Esophagus muscularis mucosa (tissue), 4 donors: ENCODE measurements around the gene TMEM259. TPM values are rescaled to one million over a fixed set of nuclear protein-coding genes. Genes with fewer than 3 reads are reported as not detected.
A peak's percentile ranks its signal among the peaks of the same experiment; 100 is the strongest.

Source experiments
- DNase-seq: peaks from one replicate; pipeline ENCODE4 v3.0.0-alpha.2; 2017; ENCODE audit errors: extremely low spot score
- H3K27ac ChIP-seq, 4 donors: fragments of 200-600 bp; sonication (generic); replicated peaks in 1 of 4; 1 replicate in 3 of 4; 2 replicates in 1 of 4; pipeline ENCODE4 v1.5.1; 2016 to 2019; ENCODE audit warnings: mild to moderate bottlenecking in 1 of 4
- H3K27me3 ChIP-seq, 4 donors: fragments of 200-600 bp; sonication (generic); one replicate each; pipeline versions ENCODE4 v1.5.1 to v1.6.0; 2016 to 2019
- H3K36me3 ChIP-seq, 4 donors: fragments of 200-600 bp; sonication (generic); one replicate each; pipeline ENCODE4 v1.5.1; 2016 to 2019
- H3K4me1 ChIP-seq, 4 donors: fragments of 200-600 bp; sonication (generic); one replicate each; pipeline ENCODE4 v1.5.1; 2016 to 2019
- H3K4me3 ChIP-seq, 4 donors: fragments of 200-600 bp; sonication (generic); 1 replicate in 2 of 4; 2 replicates in 2 of 4; pipeline ENCODE4 v1.5.1; 2016 to 2019; ENCODE audit warnings: mild to moderate bottlenecking in 4 of 4, moderate library complexity in 1 of 4
- H3K9me3 ChIP-seq, 4 donors: fragments of 200-600 bp; sonication (generic); 1 replicate in 3 of 4; 2 replicates in 1 of 4; pipeline ENCODE4 v1.5.1; 2016 to 2019
- CTCF ChIP-seq, 3 experiments: fragments of 200-600 bp in 2 of 3; fragments of 450-650 bp in 1 of 3; sonication (generic) in 2 of 3; IDR thresholded peaks; one replicate each; pipeline ENCODE4 v1.5.1; 2017 to 2019; ENCODE audit warnings: antibody characterized with exemption in 3 of 3, mild to moderate bottlenecking in 2 of 3, moderate library complexity in 1 of 3
- EP300 ChIP-seq: sonication (generic); formaldehyde crosslinking; IDR thresholded peaks from one replicate; pipeline ENCODE4 v1.6.1; 2017; ENCODE audit warnings: antibody characterized with exemption
- POLR2A ChIP-seq: fragments of 450-650 bp; IDR thresholded peaks from one replicate; pipeline ENCODE4 v1.6.1; 2017; ENCODE audit warnings: antibody characterized with exemption, moderate library complexity, mild to moderate bottlenecking, low read depth
- POLR2AphosphoS5 ChIP-seq, 2 donors: sonication (generic); formaldehyde crosslinking; IDR thresholded peaks; one replicate each; pipeline ENCODE4 v1.6.1; 2017; ENCODE audit warnings: antibody characterized with exemption in 2 of 2
- WGBS: methylation state at CpG from one replicate; pipeline ENCODE4 v1.1.5; 2018; 5-methylcytosine and 5-hydroxymethylcytosine counted together
- intact Hi-C: fragments of 100-400 bp; cut with DNase I; formaldehyde crosslinking; loops from one replicate; pipeline ENCODE4 v1.15.1; 2023
- total RNA-seq, 4 donors: library from RNA; depleted of rRNA; stranded (reverse); fragments of >200 nt; gene quantifications; one replicate each; pipeline versions ENCODE4 v1.1.0 to v1.2.1, GENCODE V29; 2016

TMEM259 gene
- total RNA-seq: 100 to 1,000 TPM; 129 to 187 (median 160) TPM

DNA sequence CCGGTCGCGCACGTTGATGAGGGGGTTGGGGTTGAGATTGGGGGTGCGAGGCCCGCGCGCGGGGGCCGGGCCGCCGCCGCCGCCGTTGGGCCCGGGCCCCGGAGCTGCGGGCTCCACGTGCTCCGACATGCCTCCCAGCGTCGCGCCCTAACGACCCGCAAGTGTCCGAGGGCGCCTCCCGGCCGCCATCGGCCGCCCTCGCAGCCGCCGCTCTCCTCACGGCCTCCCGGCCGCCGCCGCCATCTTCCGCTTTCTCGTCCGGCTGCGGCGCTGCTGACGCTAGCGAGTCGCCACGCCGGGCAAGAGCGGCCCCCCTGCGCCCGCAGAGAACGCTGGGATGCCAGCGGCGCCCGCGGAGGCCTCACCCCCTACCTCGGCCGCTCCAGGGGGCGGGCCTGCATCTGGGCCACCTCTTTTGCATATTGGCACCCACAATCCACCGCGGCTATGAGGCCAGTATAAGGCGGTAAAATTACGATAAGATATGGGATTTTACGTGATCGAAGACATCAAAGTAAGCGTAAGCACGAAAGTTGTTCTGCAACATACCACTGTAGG lies at the start of gene TMEM259:
TMEM259 (minus strand) TSS at position 256 of the 558 bp plus-strand sequence; CDS start at position 129, 127 bp downstream.
- peak; percentile 98 for DNase-seq
- intact Hi-C loops: loop anchor here (5.0 kb wide), 1 partner anchor 81 kb away; the partner anchor contains the start of gene GPX4
- 2% methylated on average over 25 of the region's 68 CpGs for WGBS
- Histone ChIP-seq H3K27me3 (no peaks in the 10 kb centered on the region), H3K36me3 (peaks cover 0 to 2% (median 0%) of the 10 kb centered on the region in 4 donors), H3K9me3 (no peaks in the 10 kb centered on the region), H3K4me3 (peak within 1 kb of the TSS; percentile 84 to 96 (median 89)), H3K4me1 (peaks cover 59 to 77% (median 71%) of the 10 kb centered on the region in 4 donors), H3K27ac (peak within 1 kb of the TSS; percentile 95 to 97 (median 97))
- TF ChIP-seq POLR2AphosphoS5 (IDR thresholded peaks at IDR 0.05): peak in 1 of 2 donors; percentile 97
- TF ChIP-seq POLR2A: no peak

GRCh38 chr19:1070576-1070930 lies 49.6 kb upstream of the TMEM259 start:
- WGBS: 27% methylated on average over 8 of the region's 21 CpGs
- H3K27me3 ChIP-seq: peaks cover 15 to 91% (median 47%) of the 10 kb centered on the region in 4 donors
- H3K27ac ChIP-seq: no peak overlapping the region
- no peak for DNase-seq
- TF ChIP-seq EP300 (no peak), POLR2A (no peak), CTCF (IDR thresholded peaks at IDR 0.05) (no peak), POLR2AphosphoS5 (IDR thresholded peaks at IDR 0.05) (no peak)
- H3K36me3 ChIP-seq: no peaks in the 10 kb centered on the region
- no peak overlapping the region for H3K4me3 ChIP-seq
- H3K9me3 ChIP-seq: no peaks in the 10 kb centered on the region
- intact Hi-C loops: no loop called here
- peaks cover 19 to 53% (median 48%) of the 10 kb centered on the region in 4 donors for H3K4me1 ChIP-seq

- TF ChIP-seq CTCF (IDR thresholded peaks at IDR 0.05) (no peak), POLR2A (no peak), EP300 (no peak)
- peak; percentile 93 for DNase-seq
- H3K27me3 ChIP-seq: peaks cover 15 to 97% (median 49%) of the 10 kb centered on the region in 4 donors
- peak overlapping the region; percentile 48 to 60 (median 50) for H3K4me3 ChIP-seq
- H3K27ac ChIP-seq: peak overlapping the region in 1 of 4 donors; percentile 28
- WGBS: 66% methylated on average over 25 of the region's 25 CpGs
- H3K9me3 ChIP-seq: no peaks in the 10 kb centered on the region
- intact Hi-C loops: no loop called here
- H3K4me1 ChIP-seq: peaks cover 22 to 66% (median 59%) of the 10 kb centered on the region in 4 donors
- no peaks in the 10 kb centered on the region for H3K36me3 ChIP-seq
These were observed 48.3 kb upstream of the TMEM259 start for GRCh38 chr19:1069009-1069779.

- intact Hi-C loops: no loop called here
- WGBS: 70% methylated on average over 32 of the region's 45 CpGs
These were observed 47.4 kb upstream of the TMEM259 start for GRCh38 chr19:1068009-1069001.

More at GRCh38 chr19:1068009-1069001, 47.4 kb upstream of the TMEM259 start:
- H3K27me3 ChIP-seq: peaks cover 15 to 92% (median 51%) of the 10 kb centered on the region in 4 donors
- H3K27ac ChIP-seq: peak overlapping the region in 3 of 4 donors; percentile 28 to 63 (median 57)
- H3K9me3 ChIP-seq: no peaks in the 10 kb centered on the region
- H3K4me3 ChIP-seq: peak overlapping the region; percentile 48 to 60 (median 50)
- H3K36me3 ChIP-seq: no peaks in the 10 kb centered on the region
- DNase-seq: no peak
- TF ChIP-seq EP300: no peak
- no peak for TF ChIP-seq POLR2A
- TF ChIP-seq POLR2AphosphoS5 (IDR thresholded peaks at IDR 0.05): no peak
- TF ChIP-seq CTCF (IDR thresholded peaks at IDR 0.05): no peak
- peaks cover 22 to 71% (median 58%) of the 10 kb centered on the region in 4 donors for H3K4me1 ChIP-seq
